GM19043 (cell line): ENCODE results near the gene ATP8A1.
"Not testable (repeated sequence)": the region's sequence is repeated elsewhere in the genome, so short reads cannot be mapped to it uniquely, and the experiment has no call there.

Experiments
- ATAC-seq: cut with Tn5 transposase; IDR thresholded peaks from one replicate; pipeline ENCODE4 v1.9.1; 2021; ENCODE audit warnings: low read depth; ENCODE audit not compliant: unreplicated experiment

The ATP8A1 gene

DNA sequence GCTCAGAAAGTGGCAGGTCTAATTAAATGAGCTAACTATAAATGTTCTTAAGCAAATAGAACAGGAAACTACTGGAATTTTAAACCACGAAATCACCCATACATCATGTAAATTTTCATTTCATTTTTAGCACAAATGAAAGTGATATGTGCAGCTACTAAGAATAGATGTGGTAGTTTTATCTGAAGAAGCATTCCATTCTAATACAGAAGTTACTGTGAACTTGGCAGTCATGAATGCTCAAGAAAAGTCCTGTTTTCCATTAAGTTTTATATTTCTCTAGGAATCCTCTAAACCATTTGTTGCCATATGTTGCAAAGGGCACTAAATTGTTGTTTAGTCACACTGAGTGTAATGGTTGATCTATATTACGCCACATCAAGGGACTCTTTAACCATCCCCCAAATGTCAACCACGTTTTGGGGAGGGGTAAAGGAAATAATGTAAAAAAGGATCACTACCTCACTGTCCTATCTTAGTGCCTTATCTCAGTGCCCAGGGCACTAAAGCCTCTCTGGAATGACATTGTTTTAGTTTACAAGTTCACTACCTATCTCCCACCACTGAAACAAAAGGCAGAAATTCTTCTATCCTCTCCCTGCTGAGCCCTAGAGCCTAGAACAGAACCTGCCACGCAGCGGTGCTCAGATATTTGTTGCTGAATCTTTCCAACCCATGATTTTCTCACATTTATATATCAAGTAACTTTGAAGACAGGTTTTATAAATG is 141.6 kb downstream of the ATP8A1 start:
- ATAC-seq = no peak

DNA sequence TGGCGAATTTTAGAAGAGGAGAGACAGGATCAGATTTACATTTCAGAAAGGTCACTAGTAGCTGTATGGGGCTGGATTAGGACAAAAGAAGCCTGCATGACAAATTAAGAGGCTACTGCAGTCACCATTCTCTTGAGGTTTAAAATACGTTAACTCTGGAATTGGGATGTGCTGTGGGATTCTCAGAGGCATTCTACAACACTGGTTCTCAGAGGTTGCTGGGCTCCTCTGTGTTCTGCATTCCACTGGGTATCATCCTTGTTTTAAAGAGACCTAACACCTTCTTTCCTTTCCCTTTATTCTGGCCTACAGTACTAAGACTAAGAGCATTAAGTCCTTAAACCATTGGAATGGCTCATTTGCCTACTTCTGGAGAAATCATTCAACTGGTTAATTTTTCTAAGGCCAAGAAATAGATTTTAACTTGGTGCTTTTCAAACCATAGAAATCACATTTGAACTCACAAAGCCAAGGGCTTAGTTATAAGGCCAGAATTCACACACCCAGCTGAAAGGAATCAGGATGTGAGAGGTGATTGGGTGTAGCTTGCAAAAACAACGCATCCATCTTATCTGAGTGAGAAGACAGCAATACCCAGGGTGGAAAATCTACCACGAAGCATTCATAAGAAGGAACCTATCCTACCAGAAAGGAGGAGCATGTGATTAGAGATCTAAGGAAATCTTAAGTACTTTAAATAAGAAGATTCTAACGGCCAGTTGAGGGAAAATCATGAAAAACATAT is 143.0 kb downstream of the ATP8A1 start:
- ATAC-seq = no peak

GRCh38 chr4:42512226-42512625 is 144.7 kb downstream of the ATP8A1 start:
- no peak for ATAC-seq

DNA sequence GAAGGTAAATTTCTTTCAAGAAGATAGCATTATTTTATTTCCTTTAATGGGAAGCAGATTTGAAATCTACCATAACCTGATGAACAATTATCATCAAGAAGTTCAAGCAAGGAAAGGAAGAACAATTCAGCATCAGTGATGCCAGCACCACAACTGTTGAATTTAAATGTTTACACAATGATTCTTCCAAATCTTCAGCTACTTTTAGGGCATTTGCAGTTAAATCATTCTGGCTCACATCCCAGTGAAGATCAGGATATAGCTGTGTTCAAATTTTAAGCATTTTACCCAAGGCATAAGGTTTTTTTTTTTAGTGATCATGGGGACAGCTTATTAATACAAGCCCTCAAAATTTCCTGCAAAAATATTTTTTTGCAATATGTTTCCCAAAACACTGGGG is 146.7 kb downstream of the ATP8A1 start:
- no peak for ATAC-seq

DNA sequence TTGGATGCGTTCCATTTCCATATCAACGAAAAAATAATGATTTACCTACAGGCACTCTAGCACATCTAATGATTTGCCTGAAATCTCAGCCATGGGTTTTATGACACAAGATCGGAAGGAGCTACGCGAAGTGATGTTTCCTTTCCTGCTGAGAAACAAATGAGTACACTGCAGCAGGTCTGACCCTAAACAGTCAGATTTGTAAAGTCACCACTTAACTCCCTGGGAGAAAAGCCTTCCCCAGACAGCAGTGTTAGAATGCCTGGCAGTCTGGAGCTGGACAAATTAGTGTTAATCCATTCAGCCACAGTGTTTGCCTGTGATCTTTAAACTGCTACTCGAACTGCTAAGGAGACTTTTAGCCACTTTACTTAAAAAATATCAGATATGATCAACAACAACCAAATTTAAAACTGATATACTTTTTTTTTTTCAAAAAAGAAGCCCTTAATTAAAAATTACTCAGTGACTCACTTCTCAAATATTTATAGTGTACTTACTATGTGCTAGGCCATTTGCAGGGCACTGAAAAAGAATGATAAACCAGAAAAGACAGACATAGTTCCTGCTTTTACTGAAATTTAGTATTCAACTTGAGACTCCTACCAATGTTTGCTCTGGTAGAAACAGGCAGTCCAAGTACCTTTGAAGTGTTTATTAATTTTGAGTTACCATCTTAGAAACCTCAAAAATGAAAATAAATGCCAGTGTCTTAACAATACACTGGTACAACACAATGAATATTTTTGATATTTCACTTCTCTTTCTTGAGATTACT is 155.1 kb downstream of the ATP8A1 start:
- ATAC-seq = no peak

- ATAC-seq = no peak
Measured at GRCh38 chr4:42498040-42498439, 158.9 kb downstream of the ATP8A1 start.

DNA sequence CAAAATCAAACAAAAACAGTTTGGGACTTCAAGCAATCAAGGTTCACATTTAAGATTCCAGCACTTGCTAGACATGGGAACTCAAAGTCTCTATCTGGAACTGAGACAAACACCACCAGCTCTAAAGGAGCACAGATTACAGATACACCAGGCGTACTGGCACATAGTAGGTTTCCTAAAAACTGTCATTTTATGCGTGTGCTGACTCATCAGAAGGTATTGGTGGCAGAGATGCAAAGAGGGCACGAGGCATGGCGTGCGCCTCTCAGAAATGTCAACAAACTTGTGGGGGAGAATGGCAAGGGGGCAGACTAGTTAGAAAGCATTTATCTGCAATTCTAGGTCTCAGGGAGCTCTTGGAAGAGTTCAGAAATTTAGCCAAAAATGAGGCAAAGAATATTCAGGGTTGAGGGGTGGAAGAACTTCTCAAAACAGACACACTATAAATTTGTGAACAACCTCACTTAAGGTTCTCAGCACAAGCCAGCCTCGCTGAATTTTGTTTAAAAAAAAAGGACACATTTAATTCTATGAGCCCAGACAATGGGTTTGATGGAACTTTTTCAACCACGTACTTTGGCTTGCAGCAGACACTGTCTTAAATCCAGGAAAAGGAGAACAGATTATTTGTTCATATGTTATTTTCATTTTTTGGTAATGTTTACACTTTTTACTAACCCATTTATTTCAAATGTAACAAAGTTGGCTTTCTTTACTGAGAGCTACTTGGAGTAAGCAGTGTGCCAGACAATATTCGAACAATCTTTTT is 159.6 kb downstream of the ATP8A1 start:
- no peak for ATAC-seq

- no peak for ATAC-seq
Measured at GRCh38 chr4:42492962-42493361, 163.9 kb downstream of the ATP8A1 start.

DNA sequence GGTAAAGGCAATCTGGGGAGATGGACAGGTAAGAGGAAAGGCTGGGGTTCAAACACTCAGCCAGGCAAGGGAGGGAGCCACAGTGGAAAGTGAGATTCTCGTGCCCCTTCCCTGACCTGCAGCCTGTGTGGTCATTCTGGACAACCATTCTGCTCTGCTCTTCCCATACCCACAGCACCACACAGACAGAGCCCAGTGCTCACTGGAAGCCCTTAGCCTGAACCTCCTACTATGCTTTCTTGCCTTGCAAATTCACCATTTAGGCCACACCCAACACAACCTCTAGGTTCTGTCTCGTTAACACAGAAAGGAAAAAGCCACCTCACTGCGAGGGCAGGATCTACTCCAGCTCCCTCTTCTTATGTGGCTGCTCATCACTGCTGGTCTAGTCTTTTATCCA is 166.9 kb downstream of the ATP8A1 start:
- ATAC-seq = no peak

DNA sequence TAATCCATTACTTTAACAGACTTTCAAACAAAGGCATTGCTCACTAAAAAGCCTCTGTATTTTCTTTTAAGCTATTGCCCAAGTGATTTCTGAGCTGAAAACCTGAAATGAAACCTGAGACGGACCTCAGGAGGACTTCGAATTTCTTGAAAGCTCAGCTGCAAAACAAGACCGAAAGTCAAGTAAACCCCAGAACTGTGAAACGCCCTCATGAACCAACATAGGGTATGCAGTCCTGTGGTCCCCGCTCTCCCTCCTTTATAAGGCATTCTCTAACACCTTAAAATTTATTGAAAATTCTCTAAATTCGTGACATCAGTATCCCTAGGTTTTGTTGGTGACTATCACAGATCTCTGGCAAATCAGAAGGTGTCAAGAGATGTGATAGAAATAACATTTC is 167.8 kb downstream of the ATP8A1 start:
- peak; percentile 69 for ATAC-seq

GRCh38 chr4:42488554-42488953 is 168.4 kb downstream of the ATP8A1 start:
- no peak for ATAC-seq

DNA sequence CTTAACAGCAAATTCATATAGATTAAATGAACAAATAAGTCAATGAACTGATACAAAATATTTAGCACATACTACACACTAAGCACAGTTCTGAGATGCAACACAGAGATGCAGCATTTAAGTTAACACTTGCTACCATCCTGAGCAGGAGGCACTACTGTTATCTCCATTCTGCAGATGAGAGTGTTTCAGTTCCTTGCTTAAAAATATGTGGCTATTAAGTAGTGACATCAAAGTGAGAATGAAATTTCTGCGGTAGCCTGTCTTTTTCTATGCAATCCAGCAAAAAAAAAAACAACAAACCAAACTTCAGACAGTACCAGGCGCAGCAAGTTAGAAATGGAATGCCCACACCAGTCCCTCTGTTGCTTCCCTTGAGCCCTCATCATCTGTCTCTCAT is 168.8 kb downstream of the ATP8A1 start:
- ATAC-seq = peak; percentile 84

- no peak for ATAC-seq
Measured at GRCh38 chr4:42487230-42487629, 169.7 kb downstream of the ATP8A1 start.

- not testable (repeated sequence) for ATAC-seq
Measured at GRCh38 chr4:42486156-42486555, 170.7 kb downstream of the ATP8A1 start.

DNA sequence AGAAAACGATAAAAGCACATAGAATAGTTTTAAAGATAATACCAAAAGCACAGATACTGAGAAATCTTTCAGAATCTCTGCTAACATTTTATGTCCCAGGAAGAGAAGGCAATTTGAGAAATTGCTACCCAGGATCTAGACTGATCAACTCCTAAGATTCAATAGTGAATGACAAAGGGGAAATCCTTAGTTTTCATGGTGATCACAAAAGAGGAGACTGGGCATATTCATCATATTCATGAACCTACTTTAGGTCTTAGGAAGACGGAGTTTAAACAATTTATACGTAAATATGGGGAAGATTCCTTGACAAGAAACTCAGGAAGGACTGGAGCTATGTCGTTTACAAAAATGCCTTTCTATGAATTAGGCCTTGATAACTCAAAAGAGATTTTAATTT is 172.3 kb downstream of the ATP8A1 start:
- ATAC-seq = no peak

- no peak for ATAC-seq
Measured at GRCh38 chr4:42483426-42484379, 173.2 kb downstream of the ATP8A1 start.

- no peak for ATAC-seq
Measured at GRCh38 chr4:42482516-42483327, 174.2 kb downstream of the ATP8A1 start.

GRCh38 chr4:42480717-42481116 is 176.2 kb downstream of the ATP8A1 start:
- ATAC-seq = no peak

DNA sequence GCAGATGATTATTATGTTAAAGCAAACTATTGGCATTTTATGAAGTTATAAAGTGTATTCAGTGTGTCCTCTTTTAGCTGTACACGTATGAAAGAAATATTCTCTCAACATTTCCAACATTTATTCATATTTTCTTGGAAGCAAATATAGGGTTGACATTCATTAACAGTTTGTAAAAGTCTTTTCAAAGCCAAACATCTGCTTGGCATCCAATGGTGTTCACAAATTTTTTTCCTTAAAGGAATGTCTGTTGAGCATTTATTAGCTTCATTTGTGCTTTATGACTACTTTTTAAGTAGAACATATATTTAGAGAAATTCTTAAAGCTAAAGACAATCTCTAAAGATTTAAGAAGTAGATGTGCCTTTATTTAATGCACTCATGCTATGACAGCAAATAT is 176.6 kb downstream of the ATP8A1 start:
- ATAC-seq = no peak
